Activated CD8-positive, alpha-beta memory T cell treated with anti-CD3 and anti-CD28 coated beads, Interleukin-2, amount 50 U/mL, for 4 hours (primary cell): ENCODE measurements around the gene CREB3L2.

Experiments used
- DNase-seq: peaks from one replicate; pipeline ENCODE4 v3.0.0-alpha.2; 2020

The CREB3L2 gene

DNA sequence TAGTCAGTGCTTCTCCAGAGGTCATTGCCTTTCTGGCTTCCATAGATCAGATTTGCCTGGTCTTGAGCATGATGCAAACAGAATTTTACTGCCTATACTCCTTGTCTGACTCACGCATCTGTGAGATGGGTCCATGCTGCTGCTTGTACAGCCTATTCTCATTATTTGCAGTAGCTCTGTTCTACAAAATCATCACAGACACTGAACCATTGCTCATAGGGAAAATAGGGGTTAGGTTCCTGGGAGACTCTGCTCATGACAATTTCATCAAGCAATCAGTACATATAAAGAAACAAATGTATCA lies 7.4 kb upstream of the CREB3L2 start:
- DNase-seq = no peak

DNA sequence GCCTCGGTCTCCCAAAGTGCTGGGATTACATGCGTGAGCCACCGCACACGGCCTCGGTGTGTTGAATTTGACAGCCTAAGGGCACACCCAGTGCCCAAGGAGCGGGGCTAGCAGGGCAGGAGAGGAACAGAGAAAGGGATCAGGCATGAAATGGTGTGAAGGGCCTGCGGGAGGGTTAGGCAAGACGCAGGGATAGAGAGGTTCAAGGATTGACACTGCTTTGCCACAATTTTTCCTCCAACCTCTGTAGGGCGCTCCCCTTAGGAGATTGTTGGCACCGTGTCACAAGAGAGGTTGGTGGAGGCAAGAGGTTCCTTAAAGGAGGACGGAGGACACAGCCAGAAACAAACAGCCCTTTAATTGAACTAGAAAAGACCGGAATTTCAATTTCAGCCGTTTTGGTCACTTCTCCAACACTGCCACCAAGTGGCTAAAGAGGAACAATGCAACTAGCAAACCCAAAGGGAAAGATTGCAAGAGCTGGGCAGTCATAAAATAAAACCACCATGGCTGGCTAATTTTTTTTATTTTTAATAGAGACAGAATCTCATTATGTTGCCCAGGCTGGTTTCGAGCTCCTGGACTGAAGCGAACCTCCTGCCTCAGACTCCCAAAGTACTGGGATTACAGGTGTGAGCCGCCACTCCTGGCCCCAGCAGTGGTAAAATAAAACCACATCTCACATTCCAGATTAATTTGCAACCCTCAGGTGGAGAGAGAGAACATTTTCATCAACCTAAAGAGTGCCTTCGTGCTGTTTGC lies 6.9 kb upstream of the CREB3L2 start:
- DNase-seq = no peak

DNA sequence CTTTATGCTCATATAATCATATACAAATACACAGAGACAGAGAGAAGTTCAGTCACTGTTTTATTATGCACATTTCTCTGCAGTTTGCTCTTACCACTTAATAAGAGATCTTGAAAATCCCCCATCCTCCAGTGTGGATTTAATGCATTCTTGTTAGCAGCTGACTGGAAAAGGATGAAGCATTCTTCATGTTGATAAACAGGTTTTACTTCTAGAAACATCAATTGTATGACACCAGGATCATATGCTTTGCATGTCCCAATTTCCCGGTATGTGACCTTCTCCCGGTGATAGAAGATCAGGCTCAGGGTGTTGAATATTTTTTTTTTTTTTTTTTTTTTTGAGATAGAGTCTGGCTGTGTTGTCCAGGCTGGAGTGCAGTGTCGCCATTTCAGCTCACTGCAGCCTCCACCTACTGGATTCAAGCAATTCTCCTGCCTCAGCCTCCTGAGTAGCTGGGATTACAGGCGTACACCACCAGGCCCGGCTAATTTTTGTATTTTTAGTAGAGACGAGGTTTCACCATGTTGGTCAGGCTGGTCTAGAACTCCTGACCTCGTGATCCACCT lies 6.2 kb upstream of the CREB3L2 start:
- no peak for DNase-seq

DNA sequence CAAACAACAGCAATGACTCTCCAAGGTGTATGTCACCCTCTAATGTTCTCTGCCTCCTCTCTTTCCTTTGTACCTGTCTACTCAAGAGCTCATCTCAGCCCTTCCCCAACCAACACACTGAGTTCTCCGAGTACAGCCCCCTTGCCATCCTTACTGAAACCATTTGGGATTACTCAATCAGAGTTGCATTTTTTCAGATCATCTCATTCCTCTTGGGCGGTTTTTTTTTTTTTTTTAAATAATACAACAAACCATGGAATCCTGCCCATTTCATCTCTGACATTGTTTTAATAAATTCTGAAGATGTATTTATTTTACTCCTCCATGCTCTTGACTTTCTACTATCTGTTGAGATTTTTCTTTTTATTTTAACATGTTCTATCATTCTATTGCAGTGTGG lies 4.2 kb upstream of the CREB3L2 start:
- no peak for DNase-seq

DNA sequence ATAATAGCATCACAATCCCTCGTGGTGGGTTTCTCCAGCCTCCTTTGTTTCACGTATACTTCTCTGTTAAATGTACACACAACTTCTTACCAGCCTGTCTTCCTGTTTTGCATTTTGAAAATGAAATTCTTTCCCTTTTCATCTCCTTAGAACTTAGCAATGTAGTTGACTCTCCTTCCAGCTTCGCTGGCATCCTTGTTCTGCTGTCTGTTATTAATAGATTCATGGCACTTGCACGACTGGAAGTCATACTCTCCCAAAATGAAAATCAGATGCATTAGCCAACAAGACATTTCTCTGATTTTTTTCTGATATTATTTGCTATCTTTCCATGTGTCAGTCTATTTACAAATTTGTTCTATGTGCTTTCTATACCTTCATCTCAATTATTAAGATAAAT lies 3.0 kb upstream of the CREB3L2 start:
- no peak for DNase-seq

DNA sequence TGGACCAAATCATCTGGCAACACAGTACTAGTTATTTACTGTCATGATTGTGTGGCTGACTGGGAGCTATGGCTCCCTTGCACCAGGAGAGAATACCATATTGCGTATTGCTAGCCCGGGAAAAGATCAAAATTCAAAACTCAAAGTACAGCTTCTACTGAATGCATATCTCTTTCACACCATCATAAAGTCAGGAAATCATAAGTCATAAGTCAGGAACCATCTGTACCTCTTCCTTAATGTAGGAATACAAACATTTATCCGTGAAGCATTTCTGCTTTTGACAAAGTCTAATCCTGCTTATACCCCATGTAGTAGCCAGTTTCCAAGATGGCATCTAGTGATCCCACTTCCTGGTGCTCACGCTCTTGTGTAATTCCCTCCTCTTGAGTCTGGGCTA lies 2.2 kb upstream of the CREB3L2 start:
- no peak for DNase-seq

DNA sequence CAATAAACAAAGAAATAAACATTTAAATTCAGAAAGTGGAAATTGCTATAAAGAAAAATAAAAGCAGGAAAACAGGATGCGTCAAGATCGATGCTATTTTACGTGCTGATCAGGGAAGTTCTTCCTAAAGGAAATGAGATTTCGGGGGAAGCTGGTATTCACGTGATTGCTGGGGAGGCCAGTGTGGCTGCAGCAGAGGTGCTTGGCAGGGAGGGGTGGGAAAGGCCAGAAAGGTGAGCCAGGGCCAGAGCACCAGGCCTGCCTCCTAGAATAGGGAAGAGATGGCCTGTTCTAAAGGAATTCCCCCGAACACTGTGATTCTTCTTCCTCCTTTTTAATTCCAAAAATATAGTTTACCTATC lies 923 bp upstream of the CREB3L2 start:
- no peak for DNase-seq

DNA sequence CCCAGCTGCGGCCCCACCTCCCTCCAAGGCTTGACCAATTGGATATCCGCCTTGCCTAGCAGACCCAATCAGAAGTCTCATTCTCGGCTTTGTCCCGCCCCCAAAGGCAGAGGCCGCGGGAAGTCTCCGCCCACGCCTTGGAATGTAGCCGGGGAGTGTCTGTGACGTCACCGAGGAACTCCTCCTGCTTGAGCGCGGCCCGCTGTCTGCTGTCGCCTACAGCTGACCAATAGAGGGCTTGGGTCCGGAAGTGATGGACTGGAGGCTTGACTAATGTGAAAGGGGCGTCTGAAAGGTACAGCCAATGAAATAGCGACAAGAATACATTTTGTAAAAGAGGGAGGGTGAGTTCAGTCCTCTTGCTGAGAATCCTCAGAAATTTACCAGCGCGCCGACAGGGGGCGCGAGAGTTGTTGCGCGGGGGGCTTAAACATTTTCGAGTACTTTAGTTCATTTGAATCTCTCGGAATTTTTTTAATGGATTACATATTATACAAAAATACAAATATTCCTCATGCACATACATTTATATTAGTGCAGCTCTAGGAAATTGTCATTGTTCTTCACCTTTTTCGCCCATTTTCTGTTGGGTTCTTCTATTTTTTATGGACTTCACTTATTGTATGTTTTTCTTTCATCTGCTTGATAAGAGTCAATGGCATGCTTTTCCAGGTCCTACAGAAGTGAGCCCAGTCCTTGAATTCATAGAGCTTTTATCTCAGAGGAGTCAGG lies 376 bp upstream of the CREB3L2 start:
- peak; percentile 97 for DNase-seq

DNA sequence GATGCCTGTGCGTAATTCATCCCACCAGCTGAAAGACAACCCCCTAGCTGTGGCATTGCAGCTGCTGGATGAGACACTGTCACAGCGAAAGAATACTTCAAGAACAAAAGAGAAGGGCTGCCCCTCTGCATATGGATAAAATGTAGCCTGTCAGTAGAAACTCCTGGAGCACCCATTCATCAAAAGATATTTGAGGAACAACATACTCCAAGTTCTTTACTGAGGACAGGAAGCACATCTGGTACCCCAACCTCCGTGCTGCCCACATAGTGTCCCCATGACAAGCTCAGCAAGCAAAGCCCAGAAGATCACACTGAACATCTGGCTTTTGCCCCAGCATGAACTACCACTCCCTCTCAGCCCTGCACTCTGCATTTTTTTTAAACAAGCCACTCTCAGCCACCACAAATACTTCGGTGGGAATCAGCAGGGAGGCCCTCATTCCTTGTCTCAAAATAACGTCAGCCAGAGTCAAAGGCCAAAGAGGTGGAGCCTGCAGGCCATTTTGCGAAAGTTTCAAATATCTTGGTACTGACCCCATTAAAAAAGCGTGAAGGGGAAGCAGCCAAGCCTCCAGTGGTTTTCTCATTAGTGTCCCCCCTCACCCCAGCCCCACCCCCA lies 1.7 kb downstream of the CREB3L2 start:
- DNase-seq = no peak

DNA sequence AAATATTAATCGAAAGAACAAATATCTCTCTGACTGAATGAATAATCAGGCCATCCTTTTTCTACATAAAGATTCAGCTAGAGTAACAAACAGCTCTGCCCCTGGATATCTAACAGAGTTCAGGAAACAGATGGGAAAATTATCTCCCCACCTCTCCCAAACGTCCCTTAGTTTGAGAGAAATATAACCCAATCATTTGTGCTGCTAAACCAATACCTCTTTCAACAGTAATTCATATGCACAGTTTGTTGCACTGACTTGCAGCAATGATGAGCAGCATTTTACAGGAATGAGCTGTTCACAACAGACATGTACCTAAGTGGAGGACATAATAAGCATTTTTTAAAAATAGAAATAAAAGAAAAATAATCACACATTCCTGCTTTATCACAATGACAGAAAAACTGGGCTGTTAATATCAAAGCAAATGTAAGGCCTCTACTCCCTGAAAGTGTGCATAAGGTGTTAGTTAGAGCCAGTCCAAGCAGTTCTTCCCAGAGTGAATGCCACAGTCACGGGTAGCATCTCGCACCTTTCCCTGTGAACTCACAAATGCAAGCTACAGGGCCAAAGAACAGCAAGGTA lies 2.3 kb downstream of the CREB3L2 start:
- DNase-seq = no peak

DNA sequence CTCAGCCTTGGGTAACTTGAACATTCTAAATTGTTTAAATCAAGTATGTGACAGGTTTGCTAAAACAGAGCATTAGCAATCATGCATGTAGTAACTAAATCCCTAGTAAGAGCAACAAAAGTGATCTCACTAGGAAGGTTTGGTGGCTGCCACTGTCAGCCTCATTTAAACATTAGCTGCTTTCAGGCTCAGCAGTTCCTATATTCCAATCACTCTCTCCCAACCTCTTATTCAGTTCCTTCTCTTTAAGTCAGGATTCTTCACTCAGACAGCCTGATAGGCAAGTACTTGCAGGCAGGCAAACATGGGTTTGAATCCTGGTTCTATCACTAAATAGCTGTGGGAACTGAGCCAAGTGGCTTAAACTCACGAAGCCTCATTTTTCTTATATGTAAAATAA lies 3.6 kb downstream of the CREB3L2 start:
- no peak for DNase-seq

DNA sequence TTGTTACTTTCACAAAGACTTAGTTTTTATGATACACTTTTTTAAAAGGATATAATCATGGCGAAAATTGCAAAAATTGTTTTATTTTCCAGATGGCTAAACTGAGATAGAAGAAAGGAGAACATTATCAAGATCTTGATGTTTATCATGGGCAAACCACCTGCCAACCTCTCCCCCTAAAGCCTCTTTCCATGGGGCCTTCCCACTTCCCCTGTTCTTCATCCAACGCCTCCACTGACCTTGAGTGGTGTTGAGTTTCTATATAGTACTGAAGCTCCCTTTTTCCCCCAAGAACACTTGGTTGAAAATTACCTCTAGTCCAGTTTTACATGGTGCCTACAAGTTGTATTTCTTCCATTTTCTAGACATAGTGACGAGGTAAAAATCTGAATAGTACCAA lies 5.0 kb downstream of the CREB3L2 start:
- DNase-seq = no peak

DNA sequence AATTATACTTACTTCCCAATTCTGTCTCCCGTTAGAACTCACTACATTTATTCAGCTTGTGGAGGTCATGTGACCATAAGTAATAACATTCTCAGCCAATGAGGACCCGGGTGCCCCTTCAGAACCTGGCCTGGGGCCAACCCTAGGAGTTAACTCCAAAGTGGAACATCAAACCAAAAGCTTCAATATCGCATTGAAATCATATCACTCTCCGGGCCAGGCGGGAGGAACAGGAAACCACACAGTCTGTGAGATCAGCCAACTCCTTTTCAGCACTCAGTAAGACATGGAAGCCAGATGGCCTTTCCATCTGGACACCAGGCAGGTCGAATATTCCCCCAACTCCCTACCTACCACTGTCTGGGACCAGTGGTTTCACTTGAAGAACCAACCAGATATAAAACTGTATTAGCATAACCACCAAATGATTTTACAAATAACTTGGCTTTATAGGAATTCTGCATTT lies 5.5 kb downstream of the CREB3L2 start:
- no peak for DNase-seq

DNA sequence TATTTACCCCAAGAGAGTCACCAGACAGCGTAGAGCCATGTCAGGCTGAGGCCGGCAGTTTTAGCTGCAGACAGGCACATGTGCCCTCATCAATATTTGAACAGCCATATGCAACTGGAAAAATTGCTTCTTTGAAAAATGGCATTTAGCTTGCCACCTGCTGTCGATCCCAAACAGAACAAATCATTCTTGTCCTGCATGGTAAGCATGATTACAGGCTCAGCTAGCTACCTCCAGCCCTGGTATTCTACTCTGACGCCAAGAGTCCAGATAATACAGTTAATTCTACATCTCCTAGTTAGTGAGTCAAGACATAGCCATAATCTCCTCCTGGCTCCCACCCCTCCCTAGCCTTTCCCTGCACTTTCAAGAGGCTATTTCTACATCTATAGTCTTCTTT lies 7.7 kb downstream of the CREB3L2 start:
- DNase-seq = no peak

DNA sequence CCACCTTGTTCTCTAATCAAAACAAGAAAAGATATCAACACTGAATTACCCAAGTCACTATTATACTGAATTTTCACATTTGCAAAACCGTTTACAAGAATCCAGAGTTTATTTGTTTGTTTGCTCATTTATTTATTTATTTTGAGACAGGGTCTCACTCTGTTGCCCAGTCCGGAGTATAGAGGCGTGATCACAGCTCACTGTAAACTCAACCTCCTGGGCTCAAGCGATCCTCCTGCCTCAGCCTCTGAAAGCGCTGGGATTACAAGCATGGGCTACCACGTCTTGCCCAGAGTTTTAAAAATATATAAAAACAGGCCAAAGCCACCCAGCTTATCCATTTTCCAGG lies 8.5 kb downstream of the CREB3L2 start:
- no peak for DNase-seq

DNA sequence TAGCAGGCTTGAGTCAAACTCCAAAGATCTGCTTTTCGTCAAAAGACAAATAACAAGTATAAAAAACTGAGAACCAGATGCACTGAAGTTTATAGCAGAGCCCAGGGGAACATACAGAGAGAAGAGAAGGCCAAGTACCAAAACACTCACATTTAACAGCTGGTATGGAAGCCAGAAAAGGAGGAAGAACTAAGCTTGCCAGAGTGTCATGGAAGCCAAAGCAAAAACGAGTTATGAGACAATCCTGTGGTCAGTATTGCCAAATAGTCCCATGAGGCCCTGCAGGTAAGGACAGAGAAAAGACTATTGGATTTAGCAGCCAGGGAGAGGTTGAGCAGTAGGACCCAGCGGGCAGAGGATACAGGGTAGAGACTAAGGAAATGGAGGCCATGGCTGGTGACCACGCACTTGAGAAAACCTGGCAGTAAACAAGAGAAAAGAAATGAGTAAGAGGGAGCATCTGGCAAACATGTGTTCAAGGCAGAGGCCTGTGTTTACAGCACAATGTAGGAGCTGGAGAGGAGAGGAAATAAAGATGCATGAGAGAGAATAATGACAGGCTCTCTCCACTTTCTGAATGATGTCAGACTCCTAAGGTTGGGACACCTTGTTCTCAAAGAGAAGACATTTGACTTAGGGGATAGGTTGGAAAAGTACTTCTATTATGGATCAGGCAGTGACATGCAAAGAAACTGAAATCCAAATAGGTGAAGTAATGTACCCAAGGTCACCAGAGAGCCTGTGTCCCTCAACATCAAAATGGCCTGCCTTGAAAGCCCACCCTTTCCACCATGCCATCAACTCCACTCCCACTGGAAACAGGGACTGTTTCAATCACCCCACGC lies 9.1 kb downstream of the CREB3L2 start:
- DNase-seq = no peak

DNA sequence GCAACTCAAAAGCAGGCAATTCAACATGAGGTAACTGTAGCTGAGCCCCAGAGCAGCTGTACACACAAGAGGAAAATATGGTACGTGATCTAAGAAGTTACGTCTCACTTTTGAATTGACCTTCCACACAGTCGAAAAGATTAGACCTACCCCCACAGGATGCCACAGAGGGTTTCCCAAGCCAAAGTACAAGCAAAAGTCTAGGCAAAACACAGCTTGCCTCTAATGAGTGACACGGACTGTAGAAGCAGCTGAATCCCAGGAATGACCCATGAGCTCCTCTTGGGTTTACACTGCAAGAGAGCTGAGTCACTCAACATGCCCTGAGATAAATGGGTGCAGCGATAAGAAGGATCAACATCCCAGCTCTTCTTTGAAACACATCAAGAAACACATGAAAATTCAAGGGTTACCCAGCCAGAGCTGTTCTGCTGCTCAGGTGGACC lies 9.8 kb downstream of the CREB3L2 start:
- no peak for DNase-seq

DNA sequence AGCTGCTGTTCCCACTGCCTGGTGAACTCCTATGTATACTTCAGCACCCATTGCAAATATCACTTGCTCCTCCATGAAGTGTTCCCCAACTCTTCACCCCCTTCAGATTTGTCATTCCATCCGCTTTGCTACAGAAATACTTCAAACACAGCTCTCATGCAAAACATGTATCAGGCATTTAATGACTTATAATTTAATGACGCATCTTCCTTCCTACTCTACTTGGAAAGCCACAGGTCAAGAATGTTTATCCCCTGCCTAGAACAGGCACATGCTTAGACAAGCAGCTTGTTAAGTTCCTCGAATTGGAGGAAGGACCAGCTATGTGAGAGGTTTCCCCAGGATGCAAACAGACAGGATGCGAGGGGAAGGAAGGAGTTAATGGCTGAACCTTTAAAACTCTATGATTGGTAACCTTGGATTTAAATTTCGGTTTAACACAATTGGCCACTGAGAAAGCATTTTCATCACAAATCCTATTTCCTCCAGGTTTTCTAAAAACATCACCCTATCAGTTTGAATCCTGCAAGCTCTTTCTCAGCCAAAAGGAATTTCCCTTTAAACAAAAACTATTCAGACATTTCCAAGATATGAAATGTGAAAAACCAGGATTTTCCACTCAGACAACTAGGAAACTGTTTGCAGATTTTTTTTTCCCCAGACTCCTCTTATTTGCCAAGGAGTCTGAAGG lies 11.5 kb downstream of the CREB3L2 start:
- no peak for DNase-seq

DNA sequence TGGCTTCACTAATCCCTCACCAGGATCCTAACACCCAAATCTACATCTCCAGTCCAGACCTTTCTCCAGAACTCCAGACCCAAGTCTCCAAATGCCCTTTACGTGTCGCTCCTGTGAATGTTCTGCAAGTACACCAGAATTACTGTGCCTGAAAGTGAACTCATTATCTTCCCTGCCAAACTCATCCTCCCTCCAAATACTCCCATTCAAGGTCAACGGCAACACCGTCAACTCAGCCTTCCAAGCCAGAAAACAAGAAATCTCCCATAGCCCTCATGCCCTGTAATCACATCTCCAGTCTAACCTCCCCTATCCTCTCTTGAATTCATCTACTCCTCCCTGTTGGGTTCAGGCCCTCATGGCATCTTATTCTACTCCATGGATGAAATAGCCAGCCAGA lies 12.3 kb downstream of the CREB3L2 start:
- no peak for DNase-seq

DNA sequence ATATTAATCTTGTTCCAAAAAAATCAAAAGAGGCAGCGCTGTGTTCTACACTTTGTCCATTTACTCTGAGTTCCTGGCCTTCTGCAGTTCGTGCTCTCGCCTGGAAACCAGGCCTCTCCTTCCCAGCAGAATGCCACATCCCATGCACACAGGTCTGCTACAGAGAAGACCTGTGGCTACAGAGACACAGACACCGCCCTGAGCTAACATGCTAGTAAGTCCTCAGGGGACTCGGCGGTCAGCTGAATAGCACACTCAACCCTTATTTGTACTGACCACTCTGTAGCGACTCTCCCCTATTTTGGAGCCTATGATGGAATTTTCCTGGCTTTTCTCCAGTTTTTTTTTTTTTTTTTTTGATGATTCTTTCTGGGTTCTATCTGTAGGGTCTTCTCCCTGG lies 12.8 kb downstream of the CREB3L2 start:
- DNase-seq = no peak

DNA sequence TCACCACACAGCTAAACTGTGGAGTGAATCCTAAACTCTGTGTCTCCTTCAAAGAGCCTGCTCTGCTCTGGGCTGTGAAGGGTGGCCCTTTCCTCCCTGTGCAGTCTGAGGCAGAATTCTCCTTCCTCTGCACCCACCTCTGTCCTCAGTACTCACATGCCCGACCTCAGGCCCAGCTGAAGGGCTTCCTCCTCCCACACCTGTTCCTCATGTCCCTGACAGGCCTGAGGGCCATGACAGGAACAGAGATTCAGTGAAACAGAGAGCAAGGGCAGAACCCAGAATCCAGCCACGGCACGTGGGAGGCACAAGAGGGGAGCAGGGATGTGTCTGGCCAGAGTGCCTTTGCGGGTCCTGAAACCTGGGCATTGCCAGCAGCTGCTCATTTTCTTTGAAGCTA lies 13.9 kb downstream of the CREB3L2 start:
- DNase-seq = no peak

DNA sequence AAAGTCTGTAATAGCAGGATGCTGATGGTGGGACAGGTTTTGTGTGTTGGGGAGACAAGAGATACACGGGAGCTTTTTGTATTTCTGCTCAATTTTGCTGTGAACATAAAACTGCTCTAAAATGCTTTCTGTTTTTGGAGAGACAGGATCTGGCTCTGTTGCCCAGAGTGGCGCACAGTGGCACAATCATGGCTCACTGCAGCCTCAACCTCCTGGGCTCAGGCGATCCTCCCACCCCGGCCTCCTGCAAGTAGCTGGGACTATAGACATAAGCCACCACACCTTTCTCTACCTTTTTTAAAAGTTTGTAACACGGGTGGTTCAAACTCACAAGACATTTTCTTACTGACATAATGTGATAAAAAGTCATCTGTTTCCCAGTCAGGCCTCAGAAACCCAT lies 14.3 kb downstream of the CREB3L2 start:
- no peak for DNase-seq
